Mucosa of rectum (tissue), 2 donors: ENCODE data around the gene HPRT1.

Source experiments
- H3K27ac ChIP-seq, 2 donors: one replicate each; pipeline ENCODE4 v1.7.0; 2013; ENCODE audit warnings: inconsistent platforms in 2 of 2, low read depth in 2 of 2, low read length in 2 of 2
- H3K27me3 ChIP-seq, 2 donors: one replicate each; pipeline ENCODE4 v1.7.0; 2013; ENCODE audit warnings: low read length in 2 of 2; ENCODE audit not compliant: control insufficient read depth in 2 of 2, insufficient read depth in 2 of 2
- H3K36me3 ChIP-seq, 2 donors: one replicate each; pipeline ENCODE4 v1.7.0; 2013; ENCODE audit warnings: low read length in 2 of 2; ENCODE audit not compliant: control insufficient read depth in 2 of 2, insufficient read depth in 2 of 2
- H3K4me1 ChIP-seq, 2 donors: one replicate each; pipeline ENCODE4 v1.7.0; 2013; ENCODE audit warnings: low read length in 2 of 2, mild to moderate bottlenecking in 1 of 2; ENCODE audit not compliant: control insufficient read depth in 2 of 2, insufficient read depth in 2 of 2
- H3K4me3 ChIP-seq, 2 donors: one replicate each; pipeline ENCODE4 v1.7.0; 2013; ENCODE audit warnings: low read length in 2 of 2
- H3K9ac ChIP-seq, 2 donors: one replicate each; pipeline ENCODE4 v1.7.0; 2013; ENCODE audit warnings: low read length in 2 of 2, low read depth in 1 of 2, mild to moderate bottlenecking in 1 of 2
- H3K9me3 ChIP-seq, 2 donors: one replicate each; pipeline ENCODE4 v1.7.0; 2013; ENCODE audit warnings: low read length in 2 of 2; ENCODE audit not compliant: control insufficient read depth in 2 of 2
- donor health status: healthy.
- donor health status: Normal muscosa, but diverticular disease.

The HPRT1 gene

GRCh38 chrX:134548257-134549201 lies 88.6 kb downstream of the HPRT1 start:
- Histone ChIP-seq H3K9me3 (no peaks in the 10 kb centered on the region), H3K4me1 (peaks cover 0 to 3% of the 10 kb centered on the region in 2 donors), H3K27me3 (peaks cover 35 to 61% of the 10 kb centered on the region in 2 donors), H3K9ac (peak overlapping the region in 1 of 2 donors; percentile 3), H3K4me3 (peak overlapping the region in 1 of 2 donors; percentile 61), H3K27ac (no peak overlapping the region), H3K36me3 (no peaks in the 10 kb centered on the region)
